ENCODE results near the gene DNAH2.

DNA sequence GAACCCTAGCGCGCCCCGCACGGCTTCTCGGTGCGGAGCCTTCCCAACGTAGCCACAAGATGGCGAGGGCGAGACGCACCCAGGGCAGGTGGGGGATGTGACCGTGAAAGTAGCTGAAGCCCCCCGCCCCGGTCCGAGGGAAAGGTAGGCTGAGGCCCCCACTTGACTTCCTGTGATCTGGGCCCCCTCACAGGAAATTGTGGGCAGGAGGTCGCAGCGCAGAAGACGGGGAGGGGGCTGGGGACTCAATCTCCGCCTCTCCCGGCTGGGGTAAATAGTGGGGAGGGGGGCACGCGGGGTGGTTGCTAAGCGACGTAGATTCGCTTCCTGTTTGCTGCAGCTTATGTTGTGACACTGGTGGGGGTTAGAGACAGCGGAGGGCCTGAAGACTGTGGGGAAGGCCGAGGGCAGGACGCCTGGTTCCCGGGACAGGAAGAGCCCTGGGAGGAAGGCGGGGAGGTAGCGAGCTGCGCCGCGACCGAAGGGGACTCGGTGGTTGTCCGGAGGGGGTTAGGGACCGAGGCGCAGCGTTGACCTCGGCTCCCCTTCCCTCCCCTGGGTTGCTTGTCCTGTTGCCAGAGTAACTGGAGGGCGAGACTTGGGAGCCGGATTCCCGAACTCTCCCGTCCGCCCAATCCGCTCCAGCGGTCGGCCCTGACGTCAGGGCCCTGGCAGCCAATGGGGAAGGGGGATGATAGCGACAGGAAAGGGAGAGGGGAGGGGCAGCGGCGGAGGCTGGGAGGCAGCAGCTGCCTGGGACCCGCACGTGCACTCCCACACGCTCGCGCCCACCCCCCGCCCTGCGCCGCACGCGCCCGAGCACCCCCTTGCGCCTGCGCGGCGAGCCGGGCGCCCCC, 117.6 kb downstream of the DNAH2 start:
- peak in 5 of 7 experiments; percentile 60 to 92 (median 80) for TF ChIP-seq CTCF (IDR thresholded peaks at IDR 0.05)
- TF ChIP-seq POLR2A (IDR thresholded peaks at IDR 0.05) = peak in 2 of 4 donors; percentile 31 to 43
